GM19043 (cell line): ENCODE results near the gene SEC14L2.
"Not testable (repeated sequence)": the region's sequence is repeated elsewhere in the genome, so short reads cannot be mapped to it uniquely, and the experiment has no call there.

Source experiments
- ATAC-seq: cut with Tn5 transposase; IDR thresholded peaks from one replicate; pipeline ENCODE4 v1.9.1; 2021; ENCODE audit warnings: low read depth; ENCODE audit not compliant: unreplicated experiment

SEC14L2 gene

DNA sequence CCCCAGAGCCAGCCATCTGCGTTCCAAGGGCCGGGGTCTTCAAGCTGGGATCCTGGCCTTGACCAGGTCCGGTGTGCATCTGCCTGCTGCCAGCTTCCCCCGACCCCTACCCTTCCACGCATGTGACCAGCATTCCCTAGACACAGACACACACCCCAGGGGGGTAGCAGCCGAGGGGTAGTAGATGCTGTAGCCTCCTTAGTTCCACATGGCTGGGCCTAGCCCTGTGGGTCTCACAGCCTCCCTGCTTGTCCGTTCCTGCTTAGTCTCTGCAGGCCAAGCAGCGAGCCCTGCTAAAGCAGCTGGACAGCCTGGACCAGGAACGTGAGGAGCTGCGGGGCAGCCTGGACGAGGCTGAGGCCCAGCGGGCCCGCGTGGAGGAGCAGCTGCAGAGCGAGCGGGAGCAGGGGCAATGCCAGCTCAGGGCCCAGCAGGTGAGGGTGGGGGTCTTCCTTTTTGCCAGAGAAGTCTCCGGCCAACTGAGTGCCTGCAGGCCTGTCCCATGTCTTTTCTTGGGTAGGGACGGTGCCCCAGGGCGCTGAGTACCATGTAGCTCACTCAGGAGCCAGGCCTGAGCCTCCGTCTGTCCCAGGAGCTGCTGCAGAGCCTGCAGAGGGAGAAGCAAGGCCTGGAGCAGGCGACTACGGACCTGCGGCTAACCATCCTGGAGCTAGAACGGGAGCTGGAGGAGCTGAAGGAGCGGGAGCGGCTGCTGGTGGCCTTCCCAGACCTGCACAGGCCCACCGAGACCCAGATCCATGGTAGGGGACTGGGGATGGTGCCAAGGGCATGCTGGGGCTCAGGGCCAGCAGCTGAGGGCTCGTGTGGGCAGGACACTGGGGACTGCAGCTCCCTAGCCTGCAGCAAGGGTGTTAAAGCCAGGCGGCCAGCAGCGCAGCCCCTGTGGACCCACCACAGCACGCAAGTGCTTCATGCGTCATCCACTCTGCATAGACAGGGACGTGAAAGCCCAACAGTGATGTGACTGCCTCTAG is 23.2 kb upstream of the SEC14L2 start:
- ATAC-seq: no peak

DNA sequence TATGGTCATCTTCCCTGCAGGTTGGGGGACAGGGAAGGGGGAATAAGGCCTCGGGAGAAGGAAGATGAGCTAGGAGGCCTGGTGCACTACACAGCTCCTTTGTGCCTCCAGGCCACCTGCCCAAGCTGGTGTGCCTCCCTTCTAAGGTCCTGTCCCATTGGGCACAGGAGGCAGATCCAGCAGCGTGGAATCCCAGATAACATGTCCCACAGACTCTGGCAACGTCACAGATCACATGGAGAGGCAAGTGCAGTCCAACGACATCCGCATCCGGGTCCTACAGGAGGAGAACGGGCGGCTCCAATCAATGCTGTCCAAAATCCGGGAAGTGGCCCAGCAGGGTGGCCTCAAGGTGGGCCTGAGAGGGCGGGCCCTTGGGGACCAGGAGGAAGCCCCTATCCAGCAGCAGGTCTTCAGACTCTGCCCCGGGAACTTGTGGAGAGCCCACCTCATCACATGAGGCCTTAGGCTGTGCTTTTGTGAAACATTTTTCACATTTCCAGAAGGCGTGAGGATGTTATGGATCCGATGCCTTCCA is 21.4 kb upstream of the SEC14L2 start:
- no peak for ATAC-seq

DNA sequence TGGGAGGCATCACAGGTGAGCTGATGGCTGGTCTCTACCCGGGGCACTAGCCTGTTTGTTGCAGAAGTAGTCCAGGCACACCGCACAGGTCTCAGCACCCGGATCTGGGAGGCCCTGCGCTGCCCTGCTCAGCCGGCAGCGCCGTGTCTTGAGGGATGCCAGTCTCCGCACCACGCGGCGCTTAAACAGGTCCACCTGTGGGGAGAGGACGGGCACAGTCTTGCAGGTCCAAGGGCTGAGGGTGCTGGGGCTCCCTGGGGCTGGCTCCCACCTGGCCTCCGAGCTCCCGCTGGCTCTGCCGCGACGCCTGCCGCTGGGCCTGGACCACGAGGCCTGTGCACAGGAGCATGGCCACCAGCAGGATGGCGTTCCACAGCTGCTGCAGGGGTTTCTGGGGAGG is 16.8 kb upstream of the SEC14L2 start:
- ATAC-seq: no peak

DNA sequence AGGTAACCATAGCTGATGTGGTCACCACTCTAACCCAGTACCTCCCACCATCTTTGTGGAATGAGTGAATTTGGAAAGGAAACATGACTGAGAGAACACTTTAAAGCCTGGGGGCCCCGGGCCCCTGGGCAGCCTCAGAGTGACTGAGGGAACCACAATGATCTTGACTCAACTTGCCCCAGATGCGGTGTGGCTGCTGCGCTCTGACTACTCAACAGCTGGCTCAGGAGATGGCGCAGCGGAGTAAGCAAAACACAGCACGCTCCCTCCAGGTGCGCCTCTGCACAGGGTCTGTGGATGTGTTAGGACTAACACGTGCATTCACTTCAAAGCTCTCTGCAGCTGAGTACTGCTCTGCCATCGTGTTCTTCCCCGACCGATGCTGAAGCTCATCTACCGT is 15.6 kb upstream of the SEC14L2 start:
- ATAC-seq: no peak

DNA sequence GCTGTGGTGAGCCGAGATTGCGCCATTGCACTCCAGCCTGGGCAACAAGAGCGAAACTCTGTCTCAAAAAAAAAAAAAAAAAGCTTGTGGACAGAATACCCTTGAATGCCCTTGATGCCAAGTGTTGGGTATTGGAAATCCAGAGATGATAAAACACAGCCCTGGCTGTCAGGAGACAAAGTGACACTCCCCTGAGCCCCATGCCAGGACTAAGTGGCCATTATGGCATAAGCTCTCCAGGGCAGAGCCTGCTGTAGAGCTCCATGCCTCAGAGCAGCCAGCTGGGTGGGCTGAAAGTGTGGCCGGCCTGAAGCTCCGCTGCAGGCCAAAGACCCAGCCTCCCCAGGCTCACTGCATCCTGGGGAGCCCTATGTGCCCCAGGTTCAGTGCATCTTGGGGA is 14.5 kb upstream of the SEC14L2 start:
- no peak for ATAC-seq

DNA sequence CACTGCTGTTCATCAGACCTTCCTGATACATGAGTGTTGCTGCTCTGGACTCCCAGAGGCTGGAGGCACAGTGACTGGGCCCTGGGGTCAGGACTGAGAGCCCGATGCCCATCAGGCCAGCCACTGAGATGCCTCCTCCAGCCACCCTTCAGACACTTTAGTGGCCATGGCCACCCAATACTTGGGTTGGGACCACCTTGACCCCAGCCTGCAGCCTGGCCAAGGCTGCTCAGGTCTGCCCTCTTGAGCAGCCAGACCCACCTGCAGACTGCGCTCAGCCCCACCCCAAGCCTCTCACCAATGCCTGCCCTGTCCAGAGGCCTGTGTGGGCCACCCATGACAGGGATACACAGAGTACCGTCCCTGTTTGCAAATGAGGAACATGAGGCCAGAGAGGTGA is 13.8 kb upstream of the SEC14L2 start:
- ATAC-seq: no peak

DNA sequence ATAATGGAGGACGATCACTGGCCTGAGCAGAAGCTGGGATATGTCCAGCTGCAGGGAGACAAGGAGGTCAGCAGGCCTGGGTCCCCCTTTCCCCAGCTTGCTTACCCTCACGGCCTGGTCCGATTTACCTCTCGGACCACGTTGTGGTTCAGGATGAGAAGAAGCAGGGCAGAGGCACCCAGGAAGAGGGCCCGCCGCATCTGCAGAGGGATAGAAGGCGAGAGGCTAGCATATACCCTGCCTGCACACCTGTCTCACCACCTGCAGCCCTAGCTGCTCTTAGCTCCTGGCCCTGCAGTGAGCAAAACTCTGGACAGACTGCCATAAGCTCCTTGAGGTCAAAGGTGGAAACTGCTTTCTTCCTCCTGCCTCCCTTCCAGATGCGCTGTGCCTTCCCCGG is 10.9 kb upstream of the SEC14L2 start:
- no peak for ATAC-seq

DNA sequence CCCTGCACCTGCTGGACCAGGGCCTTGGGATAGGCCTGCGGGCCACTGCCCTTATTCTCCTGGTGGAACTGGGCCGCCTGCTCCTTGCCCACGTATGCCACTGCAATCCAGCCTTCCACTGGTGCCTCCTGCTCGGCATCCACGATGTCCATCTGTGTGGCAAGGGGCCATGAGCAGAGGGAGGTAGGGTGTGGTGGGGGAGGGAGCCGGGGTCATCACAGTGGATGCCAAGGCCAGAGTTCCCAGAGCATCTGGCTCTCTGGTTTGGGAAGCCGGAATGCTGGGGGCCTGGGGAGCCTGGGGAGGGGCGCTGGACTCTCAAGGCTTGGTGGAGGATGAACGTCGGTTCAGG is 10.2 kb upstream of the SEC14L2 start:
- no peak for ATAC-seq

DNA sequence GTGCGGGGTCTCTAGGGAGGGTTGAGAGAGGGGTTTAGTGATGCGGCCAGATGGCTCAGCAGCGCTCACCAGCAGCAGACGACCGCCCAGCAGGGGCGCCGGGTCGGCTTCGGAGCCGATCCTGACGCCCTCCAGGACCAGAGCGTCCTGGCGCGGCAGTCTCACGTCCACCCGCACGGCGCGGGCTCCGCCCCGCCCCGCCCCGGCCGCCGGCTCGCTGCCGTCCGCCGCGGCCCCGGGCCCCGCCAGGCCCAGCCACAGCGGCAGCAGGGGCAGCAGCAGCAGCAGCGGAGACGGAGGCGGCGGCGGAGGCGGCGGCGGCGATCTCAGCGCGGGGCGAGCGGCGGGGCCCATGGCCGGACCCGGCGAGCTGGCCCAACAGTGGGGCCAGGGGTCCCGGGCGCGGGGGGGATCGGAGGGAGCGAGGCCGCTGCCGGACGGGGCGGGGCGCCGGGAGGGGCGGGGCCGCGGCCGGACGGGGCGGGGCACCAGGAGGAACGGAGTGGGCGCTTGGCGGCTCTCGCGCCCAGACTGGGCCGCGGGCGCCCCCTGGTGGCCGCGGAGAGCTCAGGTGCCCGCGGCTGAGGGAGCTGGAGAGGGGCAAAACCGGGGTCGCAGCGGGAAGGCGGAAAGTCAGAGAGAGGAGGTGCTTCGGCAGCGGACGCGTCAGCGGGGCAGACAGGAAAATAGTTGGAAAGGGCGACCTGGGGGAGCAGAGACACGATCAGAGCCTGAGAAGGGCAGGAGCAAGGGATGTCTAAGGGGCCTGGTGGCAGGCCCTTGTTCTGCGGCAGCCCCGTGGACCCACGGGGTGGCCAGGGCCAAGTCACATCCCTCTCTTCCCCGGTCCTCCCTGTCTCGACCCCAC is 9.6 kb upstream of the SEC14L2 start, which contains the start of gene RNF215:
TSS of gene RNF215 (minus strand) at position 452 of the 868 bp plus-strand sequence. CDS start at position 354, 98 bp downstream.
- ATAC-seq: peak; percentile 55

DNA sequence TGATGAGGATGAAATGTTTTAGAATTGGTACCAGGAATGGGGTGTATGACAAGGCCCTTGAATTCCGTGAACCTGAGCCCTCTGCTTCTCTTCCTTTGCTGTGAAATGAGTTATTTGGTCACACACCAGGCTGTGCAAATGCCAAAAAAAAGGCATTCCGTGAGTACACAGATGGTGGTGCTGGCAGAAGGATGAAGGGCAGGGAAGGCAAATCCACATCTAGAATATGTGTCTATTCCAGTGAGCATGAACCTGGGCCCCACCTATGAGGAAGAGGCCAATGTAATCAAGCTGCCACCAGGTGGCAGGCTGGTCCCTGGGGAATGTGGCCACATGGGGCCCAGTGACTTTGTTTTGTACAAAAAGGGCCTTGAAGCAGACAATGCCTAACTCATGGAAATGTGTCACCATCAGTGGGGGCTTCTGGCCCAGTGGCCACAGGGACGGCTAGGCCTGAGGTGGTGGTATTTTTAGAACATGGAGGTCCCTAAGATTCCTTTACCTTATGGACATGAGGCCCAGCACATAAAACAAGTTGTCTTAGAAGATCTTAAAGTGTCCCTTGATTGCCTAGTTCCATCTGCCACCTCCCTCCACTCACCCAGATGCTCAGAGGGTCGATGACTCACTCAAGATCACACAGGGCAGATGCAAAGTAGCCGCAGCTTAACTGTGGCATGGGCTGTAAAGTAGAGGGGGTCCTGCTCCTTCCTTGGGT is 5.7 kb upstream of the SEC14L2 start:
- ATAC-seq: no peak

DNA sequence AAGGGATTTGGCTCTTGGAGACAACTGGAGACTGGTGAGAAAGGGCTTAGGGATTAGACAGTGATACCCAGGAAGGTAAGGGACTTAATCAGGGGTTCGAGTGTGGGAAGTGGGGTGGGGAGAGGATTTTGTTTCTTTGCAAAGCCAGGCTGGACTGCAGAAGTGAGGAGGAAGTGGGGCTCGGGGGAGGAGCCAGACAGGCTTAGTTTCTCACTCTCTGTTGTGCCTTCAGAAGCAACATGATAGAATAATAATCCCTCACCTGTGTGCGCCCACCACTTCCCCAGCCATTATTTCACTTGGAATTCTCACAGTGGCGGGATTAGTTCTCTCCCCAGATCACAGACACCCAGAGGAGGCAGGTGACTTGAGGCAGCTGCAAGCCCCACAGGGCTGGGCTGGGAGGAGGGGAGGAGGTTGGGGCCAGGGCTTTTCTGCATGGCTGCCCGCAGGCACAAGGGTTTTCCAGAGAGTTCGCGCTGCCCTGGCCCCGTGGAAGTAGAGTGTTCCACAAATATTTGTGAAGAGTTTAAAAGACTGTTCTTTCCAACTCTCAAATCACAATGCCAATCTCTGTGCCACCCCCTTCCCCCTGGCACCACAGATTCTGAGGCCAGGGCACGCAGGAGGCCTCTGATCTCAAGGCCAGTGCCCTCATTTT is 4.0 kb upstream of the SEC14L2 start:
- no peak for ATAC-seq

DNA sequence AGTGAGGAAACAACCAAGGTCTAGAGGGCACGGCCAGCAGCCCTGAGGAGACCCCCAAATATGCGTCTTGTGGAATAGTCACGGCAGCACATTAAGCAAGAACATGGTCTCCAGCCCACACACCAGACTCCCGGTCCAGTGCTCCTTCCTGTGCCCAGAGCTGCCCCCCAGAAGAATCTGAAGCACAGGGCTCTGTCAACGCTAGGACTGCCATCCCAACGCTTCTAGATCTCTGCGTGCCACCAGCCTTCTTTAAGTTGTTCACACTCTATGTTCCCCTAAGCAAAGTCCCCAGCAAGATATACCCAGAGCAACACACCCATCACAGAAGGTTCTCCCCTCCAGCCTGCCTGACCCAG is 3.5 kb upstream of the SEC14L2 start:
- no peak for ATAC-seq

DNA sequence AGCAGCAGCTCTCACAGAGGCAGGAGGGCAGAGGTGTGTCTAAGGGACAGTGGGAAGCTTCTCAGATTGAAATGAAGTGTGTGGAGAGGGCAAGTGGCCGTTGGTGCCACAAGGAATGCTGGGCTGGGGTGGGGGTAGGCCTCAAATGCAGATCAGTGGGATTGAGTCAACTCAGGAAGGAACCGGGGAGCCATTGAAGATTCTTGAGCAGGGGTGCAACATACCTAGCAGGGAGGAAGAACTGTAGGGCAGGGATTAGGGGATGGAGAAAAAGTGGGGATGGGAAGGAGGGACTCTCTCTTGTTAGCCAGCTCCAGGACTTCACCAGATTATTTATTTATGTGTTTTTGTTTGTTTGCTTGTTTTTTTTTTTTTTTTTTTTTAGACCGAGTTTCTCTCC is 2.9 kb upstream of the SEC14L2 start:
- no peak for ATAC-seq

DNA sequence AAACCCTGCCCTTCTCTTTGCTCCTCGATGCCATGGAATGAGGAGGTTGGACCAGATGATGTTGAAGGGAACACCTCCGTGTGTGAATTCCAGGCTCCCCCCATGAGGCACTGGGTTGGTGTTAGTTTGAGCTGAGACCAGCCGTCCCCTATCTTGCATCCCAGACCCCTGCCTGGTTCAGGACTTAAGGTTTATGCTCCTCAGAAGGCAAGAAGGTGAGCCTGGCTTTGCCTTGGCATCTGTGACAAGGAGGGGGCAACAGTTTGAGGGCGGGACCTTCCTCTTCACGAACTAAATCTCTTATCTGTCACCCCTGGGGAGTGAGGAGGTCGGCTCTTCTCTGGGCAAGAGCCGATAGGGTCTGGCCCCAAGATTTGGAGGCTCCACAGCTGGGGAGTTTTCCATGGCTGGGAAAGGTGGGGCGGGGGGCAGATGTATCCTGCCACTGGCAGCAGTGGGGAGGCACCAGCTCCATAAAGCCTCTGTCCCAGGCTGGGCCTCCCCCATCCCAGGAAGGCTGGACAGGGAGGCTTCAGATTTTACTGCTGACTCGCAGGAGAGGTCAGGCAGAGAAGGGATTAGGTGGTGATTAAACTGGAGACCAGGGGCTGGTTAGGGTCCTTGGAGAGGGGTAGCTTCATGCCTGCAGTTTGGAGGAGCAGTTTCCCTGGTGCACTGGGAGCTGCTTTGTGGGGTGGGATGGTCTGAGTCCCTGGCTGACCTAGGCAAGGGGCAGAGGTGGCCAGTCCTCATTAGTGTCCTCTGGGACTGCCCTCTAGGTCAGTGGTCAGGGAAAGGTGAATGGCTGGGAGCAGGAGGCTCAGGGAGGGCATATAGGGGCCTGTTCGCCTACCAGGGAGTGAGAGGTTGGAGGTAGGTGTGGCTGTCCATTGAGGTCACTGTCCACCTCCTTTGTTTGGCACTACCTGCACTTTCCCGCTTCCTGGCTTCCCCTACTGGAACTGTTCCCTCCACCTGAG is 1.1 kb downstream of the SEC14L2 start:
- no peak for ATAC-seq

DNA sequence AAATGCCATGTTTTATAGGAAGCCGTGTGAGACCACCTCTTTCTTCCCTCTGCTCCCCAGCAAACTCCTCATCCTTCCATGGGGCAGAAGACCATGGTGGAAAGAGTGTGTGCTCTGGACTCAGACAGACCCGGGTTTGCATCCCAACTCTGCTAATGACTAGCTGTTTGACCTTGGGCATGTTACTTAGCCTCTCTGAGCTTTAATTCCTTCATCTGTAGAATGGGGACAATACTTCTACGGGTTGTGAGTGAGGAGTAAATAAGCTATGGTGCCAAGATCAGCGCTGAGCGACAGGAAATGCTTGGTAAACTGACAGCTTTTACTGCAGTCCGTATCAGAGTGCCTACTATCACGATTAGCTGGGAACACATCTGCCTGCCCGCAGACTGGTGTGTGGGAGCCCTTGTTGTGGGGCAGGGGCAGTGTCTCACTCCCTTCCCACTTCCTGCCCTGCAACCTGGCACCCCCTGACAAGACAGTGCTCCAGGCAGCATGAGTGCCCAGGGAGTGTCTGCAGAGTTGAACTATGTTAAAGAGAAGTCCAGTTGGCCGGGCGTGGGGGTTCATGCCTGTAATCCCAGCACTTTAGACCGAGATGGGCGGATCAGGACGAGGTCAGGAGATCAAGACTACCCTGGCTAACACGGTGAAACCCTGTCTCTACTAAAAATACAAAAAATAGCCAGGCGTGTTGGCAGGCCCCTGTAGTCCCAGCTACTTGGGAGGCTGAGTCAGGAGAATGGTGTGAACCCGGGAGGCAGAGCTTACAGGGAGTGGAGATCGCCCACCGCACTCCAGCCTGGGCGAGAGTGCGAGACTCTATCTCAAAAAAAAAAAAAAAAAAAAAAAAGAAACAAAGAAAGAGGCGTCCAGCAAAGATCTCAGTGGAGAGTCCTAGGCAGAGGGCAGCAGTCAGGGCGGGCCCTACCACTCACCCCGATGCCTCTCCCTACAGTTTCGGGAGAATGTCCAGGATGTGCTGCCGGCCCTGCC is 2.2 kb downstream of the SEC14L2 start:
- no peak for ATAC-seq

DNA sequence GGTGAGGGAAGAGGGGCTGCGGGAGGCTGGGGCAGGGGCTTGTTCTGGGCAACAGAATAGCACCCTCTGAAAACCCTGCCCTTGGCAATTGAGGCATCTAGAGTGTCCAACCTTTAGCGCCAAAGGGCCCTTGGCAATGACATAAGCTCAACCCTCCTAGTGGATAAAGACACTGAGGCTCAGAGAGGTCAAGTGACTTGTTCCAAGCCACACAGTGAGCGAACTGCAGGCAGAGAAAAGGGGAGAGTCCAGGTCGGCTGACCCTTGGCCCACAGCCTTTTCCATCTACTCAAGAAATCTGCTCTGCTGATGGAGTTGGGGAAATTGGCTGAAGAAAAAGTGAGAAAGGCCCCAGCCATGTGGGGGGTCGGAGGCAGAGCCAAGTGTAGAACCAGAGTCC is 2.9 kb downstream of the SEC14L2 start:
- no peak for ATAC-seq

DNA sequence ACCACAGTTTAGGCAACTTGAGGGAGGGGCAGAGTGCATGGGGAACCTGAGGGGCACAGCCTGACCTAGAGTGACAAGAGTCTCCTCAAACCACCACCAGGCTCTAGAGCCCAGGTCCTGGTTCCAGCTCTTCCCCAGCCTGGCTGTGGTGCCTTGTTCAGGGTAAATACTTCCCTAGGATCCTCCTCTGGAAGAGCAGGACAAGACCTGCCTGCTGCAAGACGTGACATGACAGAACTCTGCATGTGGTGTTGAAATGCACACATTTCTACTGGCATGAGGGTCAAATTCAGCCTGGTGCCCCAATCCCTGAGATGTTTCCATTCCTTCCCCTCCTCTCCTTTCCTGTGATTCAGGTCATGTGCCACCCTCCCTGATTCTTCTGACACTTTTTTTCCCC is 3.3 kb downstream of the SEC14L2 start:
- ATAC-seq: no peak

DNA sequence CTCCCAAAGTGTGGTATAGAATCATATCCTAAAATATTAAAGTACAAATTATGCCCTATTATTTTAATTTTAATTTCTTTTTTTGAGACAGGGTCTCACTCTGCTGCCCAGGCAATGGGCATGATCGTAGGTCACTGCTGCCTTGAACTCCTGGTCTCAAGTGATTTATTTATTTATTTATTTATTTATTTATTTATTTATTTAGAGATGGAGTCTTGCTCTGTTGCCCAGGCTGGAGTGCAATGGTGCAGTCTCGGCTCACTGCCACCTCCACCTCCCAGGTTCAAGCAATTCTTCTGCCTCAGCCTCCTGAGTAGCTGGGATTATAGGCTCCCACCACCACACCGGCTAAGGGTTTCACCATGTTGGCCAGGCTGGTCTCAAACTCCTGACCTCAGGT is 4.2 kb downstream of the SEC14L2 start:
- not testable (repeated sequence) for ATAC-seq
